Suppressor macrophage (primary cell): ENCODE measurements around the gene NIPA2.

ENCODE experiments used
- DNase-seq, 4 experiments: peaks; one replicate each; pipeline ENCODE4 v3.0.0-alpha.2; 2020 to 2022

NIPA2 gene

DNA sequence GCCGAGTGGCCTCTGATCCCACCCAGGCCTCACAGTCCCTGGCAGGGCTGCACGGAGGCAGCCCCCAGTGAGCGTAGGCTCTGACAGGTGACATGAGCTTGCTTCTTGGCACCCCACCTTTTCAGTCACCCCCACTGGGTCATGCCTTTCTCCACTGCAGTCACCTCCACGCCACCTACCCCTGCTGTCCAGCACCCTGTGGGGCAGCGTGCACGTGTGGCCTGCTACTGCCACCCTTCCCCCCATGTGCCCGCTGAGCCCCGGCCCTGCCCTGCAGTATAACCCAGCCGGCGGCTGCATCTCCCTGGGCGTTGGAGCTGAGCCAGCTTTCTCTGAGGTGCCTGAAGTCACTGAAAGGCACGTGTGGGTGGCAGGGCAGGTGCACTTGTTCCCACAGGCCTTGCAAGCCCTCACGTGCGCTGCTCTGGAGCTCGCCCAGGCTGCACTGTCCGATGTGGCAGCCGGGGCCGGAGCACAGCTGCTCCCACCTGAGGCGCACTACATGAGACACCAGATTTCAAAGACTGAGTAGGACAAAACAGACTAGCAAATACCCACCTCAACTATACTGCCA, 65.6 kb downstream of the NIPA2 start:
- DNase-seq, result no peak

DNA sequence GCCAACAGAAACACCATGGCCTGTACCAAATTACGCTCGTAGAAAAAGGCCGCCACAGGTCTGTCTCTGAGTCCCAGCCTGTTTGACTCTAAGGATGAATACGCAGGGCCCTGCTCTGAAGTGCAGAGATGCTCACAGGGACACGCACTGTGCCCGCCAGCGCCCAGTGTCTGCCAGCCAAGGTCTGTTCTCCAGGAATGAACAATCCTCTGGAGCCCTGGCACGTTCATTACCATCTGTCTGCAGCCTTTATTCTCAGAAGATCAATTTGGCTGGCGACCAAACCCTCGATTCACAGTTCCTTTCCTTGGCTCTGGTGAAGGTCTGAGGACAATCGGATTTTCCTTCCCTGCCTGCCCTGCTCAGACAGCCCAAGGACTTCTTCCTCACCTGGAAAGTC, 66.3 kb downstream of the NIPA2 start:
- DNase-seq, result no peak

DNA sequence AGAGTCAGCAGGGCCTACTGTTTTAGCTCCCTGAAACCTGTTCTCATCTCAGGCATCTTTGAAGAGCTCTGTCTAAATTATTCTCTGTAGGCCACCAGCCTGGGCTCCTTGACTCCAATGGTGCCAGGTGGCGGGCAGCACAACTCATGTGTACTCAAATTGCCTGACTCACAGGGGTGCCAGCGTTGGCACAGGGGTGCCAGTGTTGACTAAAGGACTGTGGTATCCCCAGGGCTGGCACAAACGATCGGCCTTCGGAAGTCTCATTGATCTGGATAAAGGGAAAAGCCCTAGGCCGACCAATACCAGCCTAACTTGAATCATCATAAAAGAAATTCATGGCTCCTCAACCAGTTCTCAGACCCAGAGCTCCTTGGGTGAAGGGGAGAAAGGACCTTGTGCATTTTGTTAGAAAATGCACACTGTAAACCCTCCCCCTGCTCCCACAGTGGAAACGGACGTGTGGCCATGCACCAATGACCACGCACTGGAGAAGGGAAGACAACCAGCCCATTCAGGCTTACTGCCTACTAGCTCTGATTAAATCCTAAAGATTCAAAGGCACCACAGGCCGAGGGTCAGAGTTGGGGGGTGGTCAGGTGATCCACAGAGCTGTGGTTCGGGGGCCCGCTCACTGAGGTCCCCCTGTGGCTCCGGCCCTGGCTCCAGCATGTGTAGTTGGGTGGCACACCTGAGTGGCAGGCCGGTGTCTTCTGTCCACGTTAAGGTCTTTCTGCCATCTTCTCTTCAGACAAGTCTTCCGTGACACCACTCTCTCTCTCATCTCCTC, 68.9 kb downstream of the NIPA2 start:
- DNase-seq, result no peak

DNA sequence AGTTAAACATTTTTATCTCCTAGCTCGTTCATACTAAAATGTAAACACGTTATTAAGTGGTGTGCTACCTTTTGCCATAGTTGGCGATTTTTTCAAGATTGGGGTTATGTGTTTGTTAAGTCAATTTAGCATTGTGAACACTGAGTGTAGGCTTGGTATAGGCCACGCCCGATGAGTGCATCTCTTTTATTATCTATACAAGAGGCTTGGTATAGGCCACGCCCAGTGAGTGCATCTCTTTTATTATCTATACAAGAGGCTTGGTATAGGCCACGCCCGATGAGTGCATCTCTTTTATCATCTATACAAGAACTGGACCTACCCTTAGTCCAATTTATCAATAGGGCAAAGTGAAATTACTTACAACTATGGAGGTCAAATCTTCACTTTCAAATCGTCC, 70.4 kb downstream of the NIPA2 start:
- no peak for DNase-seq

DNA sequence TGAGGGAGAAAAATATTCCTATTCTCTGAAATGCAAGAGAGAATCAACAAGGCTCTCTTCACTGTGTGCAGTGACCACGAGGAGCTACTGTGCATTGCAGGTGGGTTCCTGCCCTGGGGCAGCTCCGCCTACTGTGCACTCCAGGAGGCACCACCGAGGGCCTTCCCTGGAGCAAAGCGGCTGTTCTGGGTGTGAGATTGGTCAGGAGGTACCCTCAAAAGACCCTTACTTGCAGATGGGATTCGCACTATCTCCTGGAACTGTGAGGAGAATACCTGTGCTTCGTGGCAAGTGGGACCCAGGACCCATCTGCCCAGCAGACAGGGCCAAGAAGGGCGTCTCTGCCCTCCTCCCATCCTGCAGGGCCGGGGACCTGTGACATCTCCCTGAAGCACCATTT, 72.8 kb downstream of the NIPA2 start:
- DNase-seq, result no peak

DNA sequence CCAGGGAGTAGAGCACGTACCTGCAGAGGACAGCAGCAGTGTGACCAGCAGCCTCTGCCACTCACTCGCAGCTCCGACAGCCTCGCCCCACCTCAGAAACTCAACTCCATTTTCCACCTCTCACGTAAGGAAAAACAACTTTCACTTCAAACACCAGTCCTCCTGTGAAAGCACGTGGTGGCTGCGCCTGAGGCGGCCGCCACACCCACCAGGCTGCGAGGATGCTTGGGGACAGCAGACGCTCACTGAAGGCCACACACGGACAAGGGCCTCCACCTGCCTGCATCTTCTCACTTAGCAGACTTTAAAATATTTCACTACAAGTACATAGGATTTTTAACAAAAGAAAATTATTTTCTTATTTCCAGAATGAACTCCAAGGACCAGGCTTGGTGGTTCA, 73.8 kb downstream of the NIPA2 start:
- DNase-seq, result no peak

DNA sequence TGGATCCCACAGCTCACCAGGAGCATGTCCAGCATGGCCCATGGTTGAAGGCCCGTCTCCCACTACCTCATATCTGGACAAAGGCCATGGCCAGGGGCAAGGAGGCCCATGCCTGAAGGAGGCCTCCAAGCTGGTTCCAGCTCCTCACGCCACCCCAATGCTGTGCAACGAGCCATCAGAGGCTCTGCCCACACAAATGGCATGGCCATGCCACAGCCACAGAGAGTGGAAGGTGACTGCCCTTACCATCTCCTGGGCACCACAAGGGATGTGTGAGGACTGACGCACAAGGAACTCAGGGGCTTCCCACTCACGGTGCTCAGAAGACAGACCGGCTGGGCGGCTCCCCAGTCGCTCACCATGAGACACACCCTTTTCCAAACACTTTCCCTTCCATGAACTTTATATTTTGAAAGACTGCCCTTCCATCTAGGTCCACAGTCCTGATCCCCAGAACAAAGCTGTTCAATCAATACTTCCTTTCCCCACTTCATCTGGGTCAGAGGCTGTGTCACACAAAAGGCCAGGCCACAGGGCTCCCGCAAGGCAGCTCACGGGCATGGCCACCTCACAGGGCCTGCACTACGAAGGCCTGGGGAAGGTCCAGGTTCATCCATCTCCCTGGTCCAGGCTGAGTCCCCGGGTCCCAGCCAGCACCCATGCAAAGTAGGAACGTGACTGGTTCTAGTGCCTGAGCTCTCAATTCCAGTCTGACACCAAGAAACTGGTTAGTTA, 75.3 kb downstream of the NIPA2 start:
- no peak for DNase-seq

DNA sequence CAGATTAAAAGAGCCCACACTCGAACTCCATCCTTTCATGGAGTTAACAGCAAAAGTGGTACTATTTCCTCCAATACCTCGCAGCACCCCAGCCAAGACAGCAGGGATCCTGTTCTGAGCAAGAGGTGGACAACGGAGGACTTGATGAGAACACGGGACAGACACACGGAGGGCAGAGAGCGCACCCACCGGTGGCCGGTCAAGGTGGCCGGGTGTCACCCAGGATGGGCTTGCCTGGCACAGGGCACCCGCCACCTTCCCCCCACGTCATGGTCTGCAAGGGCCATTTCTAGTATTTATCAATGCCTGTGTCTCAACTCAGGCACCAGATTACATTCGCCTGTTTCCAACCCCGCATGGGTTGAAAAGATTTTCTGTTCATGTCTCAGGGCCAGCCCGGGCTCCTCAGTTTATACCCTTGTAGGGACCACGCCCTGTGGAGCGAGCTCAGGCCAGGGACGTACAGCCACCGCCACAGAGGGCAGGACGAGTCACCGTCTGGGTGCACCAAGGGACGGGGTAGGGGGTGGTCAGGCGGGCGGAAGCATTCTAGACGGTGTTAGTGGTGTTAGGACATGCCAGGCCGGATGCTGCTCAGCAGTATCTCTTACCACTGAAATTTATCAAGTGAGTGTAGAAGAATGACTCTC, 77.5 kb downstream of the NIPA2 start:
- DNase-seq, result no peak

DNA sequence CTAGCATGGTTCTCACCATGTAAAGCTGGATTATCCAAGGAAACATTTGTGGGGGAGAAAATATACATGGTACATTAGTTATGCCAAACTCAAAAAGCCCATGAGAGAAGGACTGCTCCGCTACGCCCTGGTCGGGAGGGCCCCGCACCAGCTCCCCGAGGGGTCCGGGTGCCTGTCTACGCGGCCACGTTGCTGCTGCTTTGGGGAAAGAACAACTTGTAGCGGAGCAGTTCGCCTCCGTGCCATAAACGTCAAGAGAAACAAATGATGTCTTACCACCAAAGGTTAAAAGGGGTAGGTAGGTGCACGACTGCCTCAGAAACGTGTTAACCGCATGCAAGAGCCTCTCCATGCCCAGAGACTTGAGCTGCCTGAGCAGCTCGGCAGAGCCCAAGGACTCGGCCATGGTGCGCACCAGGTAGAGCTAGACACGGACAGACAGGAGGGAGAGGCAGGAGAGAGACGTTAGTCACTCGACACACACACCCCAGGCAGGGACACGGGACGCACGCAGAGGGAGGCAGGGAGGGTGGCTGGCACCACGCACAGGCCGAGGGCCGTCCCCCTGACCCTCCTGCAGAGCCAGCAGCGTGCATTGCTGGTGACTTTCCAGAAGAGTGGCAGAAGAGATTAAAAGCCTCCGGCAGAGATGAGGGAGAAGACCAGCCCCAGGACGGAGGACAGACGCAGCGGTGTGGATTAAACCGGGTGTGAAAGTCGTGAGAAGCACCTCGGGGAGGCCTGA, 78.3 kb downstream of the NIPA2 start:
- no peak for DNase-seq

DNA sequence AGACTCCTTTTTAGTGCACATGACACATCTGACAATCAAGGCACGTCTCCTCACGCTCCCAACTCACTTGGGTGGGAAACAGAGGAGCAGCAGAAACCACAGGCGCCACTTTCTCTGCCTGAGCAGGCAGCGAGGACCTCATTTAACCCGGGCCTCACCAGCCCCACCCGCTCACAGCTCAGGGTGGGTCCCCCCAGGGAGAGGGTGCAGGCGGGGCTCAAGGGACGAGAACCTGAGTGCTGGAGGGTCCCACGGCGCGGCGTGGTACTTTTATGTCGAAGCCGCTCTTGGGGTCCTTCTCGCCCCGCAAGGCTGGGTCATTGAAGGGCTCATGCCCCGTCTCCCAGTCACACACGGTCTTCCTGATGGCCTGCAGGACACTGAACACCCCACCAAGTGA, 79.1 kb downstream of the NIPA2 start:
- DNase-seq, result no peak
